ENCODE results near the gene TRMT2A.

Gene TRMT2A

GRCh38 chr22:20147237-20147988, 30.4 kb upstream of the TRMT2A start:
- no peak for DNase-seq

GRCh38 chr22:20146777-20147176, 29.8 kb upstream of the TRMT2A start:
- DNase-seq = no peak

- DNase-seq = no peak
Measured at GRCh38 chr22:20145832-20146223, 28.8 kb upstream of the TRMT2A start.

GRCh38 chr22:20145206-20145831, 28.3 kb upstream of the TRMT2A start:
- DNase-seq = no peak

- DNase-seq = no peak
Measured at GRCh38 chr22:20143883-20144665, 27.0 kb upstream of the TRMT2A start.

- DNase-seq = no peak
Measured at GRCh38 chr22:20142711-20143621, 25.9 kb upstream of the TRMT2A start.

- DNase-seq = no peak
Measured at GRCh38 chr22:20141186-20142077, 24.4 kb upstream of the TRMT2A start.

GRCh38 chr22:20140521-20140964, 23.5 kb upstream of the TRMT2A start:
- no peak for DNase-seq

GRCh38 chr22:20140107-20140445, 23.1 kb upstream of the TRMT2A start:
- no peak for DNase-seq

- DNase-seq = no peak
Measured at GRCh38 chr22:20139391-20140106, 22.5 kb upstream of the TRMT2A start.

- DNase-seq = no peak
Measured at GRCh38 chr22:20138868-20139267, 21.8 kb upstream of the TRMT2A start.

- no peak for DNase-seq
Measured at GRCh38 chr22:20138417-20138738, 21.4 kb upstream of the TRMT2A start.

- no peak for DNase-seq
Measured at GRCh38 chr22:20137671-20138416, 20.8 kb upstream of the TRMT2A start.

GRCh38 chr22:20137113-20137512, 20.1 kb upstream of the TRMT2A start:
- no peak for DNase-seq

GRCh38 chr22:20136603-20136873, 19.5 kb upstream of the TRMT2A start:
- DNase-seq = no peak

- no peak for DNase-seq
Measured at GRCh38 chr22:20135806-20136602, 19.0 kb upstream of the TRMT2A start.

- no peak for DNase-seq
Measured at GRCh38 chr22:20135265-20135664, 18.2 kb upstream of the TRMT2A start.

GRCh38 chr22:20133930-20134549, 17.0 kb upstream of the TRMT2A start:
- no peak for DNase-seq

GRCh38 chr22:20132686-20133246, 15.7 kb upstream of the TRMT2A start:
- DNase-seq = no peak
